ENCODE data around the gene PCNX1.
"Not testable (repeated sequence)": the region's sequence is repeated elsewhere in the genome, so short reads cannot be mapped to it uniquely, and the experiment has no call there.

PCNX1 gene

GRCh38 chr14:71140157-71140556 is 232.9 kb downstream of the PCNX1 start:
- peak; percentile 46 for DNase-seq (ENCODE audit: low spot score)
- TF ChIP-seq CTCF (IDR thresholded peaks at IDR 0.05), result no peak
- no peak overlapping the region for H3K4me3 ChIP-seq
- H3K27ac ChIP-seq, result no peak overlapping the region

DNA sequence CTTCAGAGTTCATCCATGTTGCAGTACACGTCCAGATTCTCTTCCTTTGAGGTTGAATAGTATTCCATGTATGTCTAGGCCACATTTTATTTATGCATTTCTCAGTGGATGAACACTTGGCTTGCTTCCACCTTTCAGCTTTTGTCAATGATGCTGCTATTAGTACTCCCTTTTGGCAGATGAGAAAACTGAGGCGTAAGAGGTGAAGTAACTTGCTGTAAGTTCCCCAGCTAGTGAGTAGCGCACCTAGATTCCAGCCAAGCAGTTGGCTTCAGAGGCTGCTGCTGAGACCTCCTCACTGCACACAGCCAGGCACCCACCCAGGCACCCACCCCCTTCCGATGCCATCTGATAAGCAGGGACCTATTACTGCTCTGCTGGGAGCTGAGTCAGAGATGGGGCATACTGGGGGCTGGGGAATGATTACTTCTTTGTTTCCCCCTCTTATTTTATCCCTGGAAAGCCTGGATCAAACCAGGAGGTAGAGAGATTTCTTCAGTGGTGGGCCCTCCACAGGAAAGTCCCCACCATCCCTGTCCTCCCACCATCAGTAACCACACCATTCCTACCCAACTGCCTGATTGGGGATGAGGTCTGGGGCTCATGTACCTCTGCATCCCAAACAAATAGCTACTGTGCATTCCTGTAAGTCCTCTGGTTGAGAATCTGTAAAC is 234.6 kb downstream of the PCNX1 start:
- no peak for DNase-seq (ENCODE audit: low spot score)
- Histone ChIP-seq H3K27ac (no peak overlapping the region), H3K4me3 (no peak overlapping the region)
- no peak for TF ChIP-seq CTCF (IDR thresholded peaks at IDR 0.05)

- Histone ChIP-seq H3K27ac (no peak overlapping the region), H3K4me3 (no peak overlapping the region)
- DNase-seq (ENCODE audit: low spot score), result no peak
- no peak for TF ChIP-seq CTCF (IDR thresholded peaks at IDR 0.05)
Measured at GRCh38 chr14:71142375-71143038, 235.2 kb downstream of the PCNX1 start.

- TF ChIP-seq CTCF (IDR thresholded peaks at IDR 0.05), result no peak
- DNase-seq (ENCODE audit: low spot score), result no peak
- Histone ChIP-seq H3K27ac (no peak overlapping the region), H3K4me3 (no peak overlapping the region)
Measured at GRCh38 chr14:71143381-71144290, 236.4 kb downstream of the PCNX1 start.

GRCh38 chr14:71147335-71147734 is 240.1 kb downstream of the PCNX1 start:
- DNase-seq (ENCODE audit: low spot score); H3K4me3 ChIP-seq: not testable (repeated sequence)

DNA sequence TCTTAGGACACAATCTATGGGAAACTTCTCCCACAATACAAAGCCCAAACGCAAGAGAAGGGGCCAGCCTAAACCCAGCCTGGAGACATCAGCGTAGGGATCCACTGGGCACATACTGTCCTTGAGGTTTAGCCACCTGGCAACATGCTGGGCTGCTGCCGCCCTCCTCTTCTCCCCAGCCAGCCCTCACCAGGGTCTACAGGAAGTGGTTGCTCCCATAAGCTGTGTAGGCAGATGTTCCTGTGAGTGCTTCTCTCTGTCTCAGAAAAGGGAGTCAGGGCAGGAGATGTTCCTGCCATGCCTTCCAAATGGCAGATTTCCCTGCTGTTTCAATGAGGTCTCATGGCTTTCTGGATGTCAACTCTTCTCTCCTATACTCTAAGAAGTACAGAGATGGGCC is 241.4 kb downstream of the PCNX1 start:
- TF ChIP-seq CTCF (IDR thresholded peaks at IDR 0.05), result no peak
- H3K4me3 ChIP-seq, result no peak overlapping the region
- no peak for DNase-seq (ENCODE audit: low spot score)
- H3K27ac ChIP-seq, result no peak overlapping the region

More at GRCh38 chr14:71147335-71147734, 240.1 kb downstream of the PCNX1 start:
- H3K27ac ChIP-seq, result not testable (repeated sequence)

DNA sequence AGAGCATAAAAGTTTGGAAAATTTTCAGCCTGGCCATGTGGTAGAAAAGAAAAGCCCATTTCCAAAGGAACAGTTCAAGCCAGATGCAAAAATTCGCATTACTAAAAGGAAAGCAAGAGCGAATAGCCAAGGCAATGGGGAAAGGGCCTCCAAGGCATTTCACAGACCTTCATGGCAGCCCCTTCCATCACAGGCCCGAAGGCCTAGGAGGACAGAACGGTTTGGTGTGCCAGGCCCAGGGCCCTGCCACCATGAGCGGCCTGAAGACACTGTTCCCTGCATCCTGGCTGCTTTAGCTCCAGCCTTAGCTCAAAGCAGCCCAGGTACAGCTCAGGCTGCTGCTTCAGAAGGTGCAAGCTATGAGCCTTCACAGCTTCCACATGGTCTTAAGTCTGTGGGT is 243.5 kb downstream of the PCNX1 start:
- Histone ChIP-seq H3K27ac (no peak overlapping the region), H3K4me3 (no peak overlapping the region)
- no peak for TF ChIP-seq CTCF (IDR thresholded peaks at IDR 0.05)
- no peak for DNase-seq (ENCODE audit: low spot score)
